Activated naive CD4-positive, alpha-beta T cell treated with anti-CD3 and anti-CD28 coated beads, Interleukin-2, amount 50 U/mL, for 72 hours (primary cell): Measurements from ENCODE around the gene ZSCAN12. TPM values are rescaled to one million over a fixed set of nuclear protein-coding genes. Genes with fewer than 3 reads are reported as not detected.

ENCODE experiments used
- total RNA-seq, 2 donors: library from RNA; stranded (reverse); gene quantifications; one replicate each; pipeline ENCODE4 v1.2.3, GENCODE V29; 2022

Gene ZSCAN12
- total RNA-seq, 2 donors from 2014 or later, result 4.8 to 6.0 TPM

Other genes starting within 250 kb of the ZSCAN12 start
- gene ZSCAN9, start 174.5 kb downstream of the ZSCAN12 start, total RNA-seq, result 1 to 10 TPM; 1.6 to 2.6 TPM
- 1 to 10 TPM; 2.4 to 5.1 TPM for gene ZKSCAN4, start 147.5 kb downstream of the ZSCAN12 start, total RNA-seq
- not detected for gene NKAPL, start 140.4 kb downstream of the ZSCAN12 start, total RNA-seq
- gene ZSCAN26, start 132.6 kb downstream of the ZSCAN12 start, total RNA-seq, result 1 to 10 TPM; 2.1 to 3.9 TPM
- 1 to 10 TPM in 1 of 2 donors, under 1 TPM in 1; 0.39 to 2.3 TPM for gene PGBD1, start 118.2 kb downstream of the ZSCAN12 start, total RNA-seq
- 1 to 10 TPM in 1 of 2 donors, under 1 TPM in 1; 0.70 to 1.7 TPM for gene ZSCAN31, start 63.6 kb downstream of the ZSCAN12 start, total RNA-seq
- gene ZKSCAN3, start 49.8 kb downstream of the ZSCAN12 start, total RNA-seq, result 1 to 10 TPM; 3.0 to 4.8 TPM
- gene ZSCAN23, start 43.7 kb upstream of the ZSCAN12 start, total RNA-seq, result 1 to 10 TPM; 1.3 to 2.4 TPM
- gene GPX6, start 116.0 kb upstream of the ZSCAN12 start, total RNA-seq, result not detected
- gene GPX5, start 126.1 kb upstream of the ZSCAN12 start, total RNA-seq, result not detected